Pons (tissue), 1 donor: Measurements from ENCODE around the gene ATP8B3.
"Not testable (repeated sequence)": the region's sequence is repeated elsewhere in the genome, so short reads cannot be mapped to it uniquely, and the experiment has no call there.

Source experiments
- DNase-seq: peaks from one replicate; pipeline ENCODE4 v3.0.0-alpha.2; 2016; ENCODE audit warnings: low spot score

Gene ATP8B3

DNA sequence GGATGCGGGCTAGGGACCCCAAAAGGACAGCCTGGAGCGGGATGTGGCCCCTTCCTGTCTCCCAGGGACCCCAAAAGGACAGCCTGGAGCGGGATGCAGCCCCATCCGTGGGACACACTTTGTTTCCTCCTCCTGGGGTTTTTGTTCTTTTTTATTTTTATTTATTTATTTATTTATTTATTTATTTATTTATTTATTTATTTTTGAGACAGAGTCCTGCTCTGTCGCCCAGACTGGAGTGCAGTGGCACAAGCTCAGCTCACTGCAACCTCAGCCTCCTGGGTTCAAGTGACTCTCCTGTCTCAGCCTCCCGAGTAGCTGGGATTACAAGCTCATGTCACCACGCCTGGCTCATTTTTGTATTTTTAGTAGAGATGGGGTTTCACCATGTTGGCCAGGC lies 14.8 kb downstream of the ATP8B3 start:
- DNase-seq: not testable (repeated sequence)

DNA sequence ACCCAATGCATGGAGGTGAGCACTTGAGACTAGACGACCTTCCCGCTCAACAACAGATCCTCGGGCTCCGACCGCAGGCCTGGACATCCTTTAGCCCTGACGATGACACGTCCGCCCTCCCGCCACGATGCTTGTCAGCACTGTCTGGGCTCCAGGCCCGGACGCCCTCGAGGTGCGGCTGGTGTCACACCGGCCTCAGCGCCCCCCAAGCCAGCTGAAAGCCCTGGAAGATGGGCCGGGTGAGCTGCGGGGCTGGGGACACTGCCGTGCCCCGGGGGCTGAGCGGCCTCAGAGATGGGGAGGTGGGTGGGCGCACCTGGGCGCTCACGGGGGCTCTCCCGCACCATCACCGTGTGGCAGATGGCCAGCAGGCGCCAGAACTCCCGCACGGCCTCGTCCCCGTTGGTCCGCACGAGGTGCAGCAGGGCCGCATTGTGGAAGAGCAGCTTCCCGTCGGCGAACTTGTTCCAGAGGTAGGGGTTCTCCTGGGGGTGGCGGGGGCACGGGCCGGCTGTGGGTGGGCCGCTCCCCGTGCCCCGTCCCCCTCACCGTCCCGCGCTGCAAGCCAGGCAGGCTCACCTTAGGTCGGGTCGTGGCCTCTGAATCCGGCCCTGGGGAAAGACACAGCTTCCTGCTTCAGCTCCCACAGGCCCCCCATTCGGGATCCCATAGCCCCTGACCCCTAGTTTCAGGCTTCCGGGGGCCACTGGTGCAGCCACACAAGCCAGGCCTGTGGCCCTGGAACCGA lies 15.5 kb downstream of the ATP8B3 start:
- DNase-seq: no peak

DNA sequence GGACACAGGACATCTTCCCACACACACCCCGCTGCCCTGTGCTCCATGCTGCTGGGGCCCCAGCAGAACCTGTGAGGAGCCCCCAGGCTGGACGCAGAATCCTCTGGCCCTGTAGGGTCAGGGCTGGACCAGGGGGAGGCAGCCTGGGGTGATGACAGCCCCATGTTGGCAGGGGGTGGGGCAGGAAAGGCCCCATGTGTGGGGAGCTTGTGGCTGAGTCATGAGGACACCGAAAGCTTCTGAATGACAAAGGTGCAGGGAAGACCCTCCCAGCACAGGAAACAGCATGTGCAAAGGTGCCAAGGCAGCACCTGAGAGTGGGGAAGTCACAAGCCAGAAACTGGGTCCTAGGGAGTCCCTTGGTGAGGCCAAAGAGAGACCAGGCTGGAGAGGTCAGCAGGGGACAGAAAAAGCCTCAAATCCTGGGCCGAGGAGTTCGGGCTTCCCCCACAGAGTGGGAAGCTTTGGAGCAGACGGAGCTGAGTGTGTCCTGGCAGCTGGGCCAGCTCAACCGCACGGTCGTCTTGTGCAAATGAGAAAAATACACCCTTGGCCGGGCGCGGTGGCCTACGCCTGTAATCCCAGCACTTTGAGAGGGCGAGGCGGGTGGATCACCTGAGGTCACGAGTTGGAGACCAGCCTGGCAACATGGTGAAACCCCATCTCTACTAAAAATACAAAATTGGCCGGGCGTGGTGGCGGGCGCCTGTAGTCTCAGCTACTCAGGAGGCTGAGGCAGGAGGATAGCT lies 17.5 kb downstream of the ATP8B3 start:
- no peak for DNase-seq

DNA sequence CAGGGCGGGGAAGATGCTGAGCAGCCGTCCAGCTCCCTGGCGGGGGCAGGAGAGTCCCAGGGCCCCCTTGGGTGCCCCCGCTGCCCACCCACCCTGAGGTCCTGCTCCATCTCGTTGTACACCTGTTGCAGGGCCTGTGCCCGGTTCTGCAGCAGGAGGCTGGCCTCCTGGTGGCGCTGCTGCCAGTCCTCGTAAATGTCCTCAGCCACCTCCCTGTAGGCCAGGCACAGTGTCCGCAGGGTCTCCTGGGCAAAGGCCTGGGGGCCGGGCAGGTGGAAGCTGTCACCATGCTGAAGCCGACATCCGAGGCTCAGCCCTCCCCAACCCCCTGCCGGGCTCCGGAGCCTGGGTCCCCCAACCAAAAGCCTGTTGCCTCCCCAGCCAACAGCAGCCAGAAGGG lies 20.2 kb downstream of the ATP8B3 start:
- no peak for DNase-seq

DNA sequence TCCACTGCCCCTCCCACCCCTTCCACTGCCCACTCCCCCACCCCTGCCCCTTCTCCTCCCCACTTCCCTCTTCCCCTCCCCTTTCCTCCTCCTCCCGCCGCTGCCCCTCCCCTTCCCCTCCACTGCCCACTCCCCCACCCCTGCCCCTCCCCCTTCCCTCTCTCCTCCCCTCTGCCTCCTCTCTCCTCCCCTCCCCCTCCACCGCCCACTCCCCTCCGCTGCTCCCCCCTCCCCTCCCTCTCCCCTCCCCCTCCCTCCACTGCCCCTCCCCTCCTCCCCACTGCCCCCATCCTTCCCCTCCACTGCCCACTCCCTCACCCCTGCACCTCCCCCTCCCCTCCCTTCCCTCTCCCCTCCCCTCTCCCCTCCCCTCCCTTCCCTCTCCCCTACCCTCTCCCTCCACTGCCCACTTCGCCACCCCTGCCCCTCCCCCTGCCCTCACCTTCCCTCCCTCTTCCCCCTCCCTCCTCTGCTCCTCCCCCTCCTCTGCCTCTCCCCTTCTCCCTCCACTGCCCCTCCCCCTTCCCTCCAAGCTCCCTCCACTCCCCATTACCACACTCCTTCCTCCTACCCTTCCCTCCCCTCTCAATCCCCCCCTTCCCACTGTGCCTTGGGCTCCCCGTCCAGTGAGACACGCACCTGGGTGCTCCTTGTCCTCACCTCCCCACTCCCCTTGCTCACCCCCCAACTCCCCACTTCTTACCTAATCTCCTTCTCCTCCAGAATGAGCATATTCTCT lies 21.9 kb downstream of the ATP8B3 start:
- no peak for DNase-seq

DNA sequence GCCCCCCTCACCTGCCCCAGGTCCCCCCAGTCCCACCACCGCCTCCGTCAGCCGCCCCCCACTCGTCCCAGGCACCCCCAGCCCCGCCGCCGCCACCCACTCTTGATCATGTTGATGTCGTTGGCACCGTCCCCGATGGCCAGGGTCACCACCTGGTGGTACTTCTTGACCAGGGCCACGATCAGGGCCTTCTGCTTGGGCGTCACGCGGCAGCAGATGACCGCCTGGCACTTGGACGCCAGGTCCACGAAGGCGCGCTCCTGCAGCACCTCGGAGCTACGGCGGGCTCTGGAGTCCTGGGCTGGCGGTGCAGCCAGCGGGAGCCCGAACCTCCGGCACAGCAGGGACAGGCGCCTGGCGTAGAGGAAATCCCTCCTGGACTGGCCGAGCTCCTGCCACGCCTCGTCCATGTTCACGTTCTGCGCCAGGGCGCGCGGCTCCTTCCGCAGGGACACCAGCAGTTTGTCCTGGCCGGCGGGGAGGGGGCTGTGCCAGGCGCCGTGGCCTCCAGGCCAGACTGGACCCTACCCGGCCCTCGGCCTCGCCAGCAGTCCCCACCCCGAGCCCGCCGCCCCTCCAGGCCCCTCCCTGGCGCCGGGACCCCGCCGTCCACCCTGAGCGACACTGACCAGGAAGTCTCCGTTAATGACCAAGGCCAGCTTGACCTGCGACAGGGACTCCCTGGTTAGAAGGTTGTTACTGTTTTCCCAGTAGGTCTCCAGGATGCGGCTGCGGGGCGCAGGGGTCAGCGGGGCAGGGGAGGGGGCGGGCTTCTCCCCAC lies 22.6 kb downstream of the ATP8B3 start:
- no peak for DNase-seq

DNA sequence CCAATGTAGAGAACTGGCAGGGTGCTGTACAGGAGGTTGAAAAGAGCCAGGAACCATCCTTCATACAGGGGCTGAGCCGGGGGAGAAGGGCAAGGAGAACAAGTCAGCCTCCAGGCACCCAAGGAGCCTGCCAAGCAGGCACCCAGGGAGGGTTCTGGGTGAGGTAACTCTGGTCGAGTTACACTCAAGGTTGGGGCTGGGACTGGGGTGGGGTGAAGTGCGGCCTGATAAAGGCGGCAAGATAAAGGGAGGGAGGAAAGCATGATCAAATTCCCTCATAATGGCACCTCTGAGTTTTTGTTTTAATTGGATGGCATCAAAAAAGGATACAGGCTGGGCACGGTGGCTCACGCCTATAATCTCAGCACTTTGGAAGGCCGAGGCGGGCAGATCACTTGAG lies 25.0 kb downstream of the ATP8B3 start:
- DNase-seq: no peak

DNA sequence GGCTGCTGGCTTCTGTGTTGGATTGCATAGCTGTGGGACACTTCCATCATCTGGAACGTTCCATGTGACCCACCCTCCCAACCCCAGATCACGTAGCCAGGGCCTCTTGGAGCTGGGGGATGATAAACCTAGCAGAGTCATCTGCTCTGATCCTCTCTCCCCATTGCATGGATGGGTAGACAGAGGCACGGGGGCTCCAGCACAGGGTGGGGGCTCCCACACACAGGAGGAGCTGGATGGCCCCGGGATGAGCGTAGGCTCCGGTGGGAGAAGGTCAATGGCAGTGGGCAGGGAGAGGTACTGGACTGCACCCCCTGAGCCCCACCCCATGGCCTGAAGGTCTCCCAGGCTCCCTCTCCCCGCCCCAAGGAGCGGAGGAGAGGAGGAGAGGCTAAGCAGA lies 25.4 kb downstream of the ATP8B3 start:
- no peak for DNase-seq

DNA sequence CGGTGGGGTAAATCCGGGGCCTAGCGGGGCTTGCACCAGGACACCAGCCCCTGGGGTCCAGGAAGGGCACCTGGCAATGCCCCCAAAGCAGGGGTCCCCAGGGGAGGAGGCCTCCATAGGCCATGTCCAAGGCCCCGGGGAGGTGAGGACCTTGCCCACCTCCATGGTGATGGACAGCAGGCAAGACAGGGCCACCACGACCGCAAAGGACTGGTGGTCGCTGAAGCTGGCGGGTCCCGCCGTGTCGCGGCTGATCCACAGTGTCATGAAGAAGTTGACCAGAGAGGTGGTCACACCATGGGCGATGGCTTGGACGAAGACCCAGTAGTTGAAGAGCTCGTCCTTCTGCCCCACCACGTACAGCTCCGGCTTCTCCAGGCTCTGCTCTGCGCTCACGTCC lies 26.8 kb downstream of the ATP8B3 start:
- no peak for DNase-seq

DNA sequence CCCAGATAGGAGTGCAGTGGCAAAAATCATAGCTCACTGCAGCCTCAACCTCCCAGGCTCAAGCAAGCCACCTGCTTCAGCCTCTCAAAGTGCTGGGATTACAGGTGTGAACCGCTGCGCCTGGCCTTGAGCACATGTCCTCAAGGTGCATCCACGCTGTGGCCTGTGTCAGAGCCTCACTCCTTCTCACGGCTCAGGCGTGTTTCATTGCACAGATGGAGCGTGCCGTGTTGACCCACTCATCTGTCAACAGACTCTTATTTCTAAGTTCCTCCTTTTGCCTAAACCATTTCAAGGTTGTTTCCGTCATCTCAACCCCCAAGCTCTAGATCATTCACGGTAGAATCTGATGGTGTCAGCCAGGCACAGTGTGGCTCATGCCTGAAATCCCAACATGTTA lies 28.2 kb downstream of the ATP8B3 start:
- DNase-seq: no peak

DNA sequence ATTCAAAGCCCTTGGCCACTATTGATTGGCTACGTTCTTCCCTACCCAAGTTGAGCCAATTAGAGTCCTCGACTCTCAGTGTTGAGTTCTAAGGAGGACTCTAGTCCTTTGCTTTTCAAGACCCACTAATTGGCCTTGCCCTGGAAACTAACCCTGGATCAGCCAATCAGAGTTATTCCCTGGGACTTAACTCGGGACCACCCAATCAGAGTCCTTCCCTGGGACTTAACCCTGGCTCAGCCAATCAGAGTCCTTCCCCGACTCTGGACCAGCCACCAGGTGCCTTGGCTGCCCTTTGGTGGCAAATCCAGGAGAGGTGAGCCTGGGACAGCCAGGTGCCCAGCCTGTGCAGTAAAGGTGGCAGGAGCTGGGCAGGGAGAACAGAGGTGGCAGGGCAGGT lies 28.7 kb downstream of the ATP8B3 start:
- DNase-seq: no peak

DNA sequence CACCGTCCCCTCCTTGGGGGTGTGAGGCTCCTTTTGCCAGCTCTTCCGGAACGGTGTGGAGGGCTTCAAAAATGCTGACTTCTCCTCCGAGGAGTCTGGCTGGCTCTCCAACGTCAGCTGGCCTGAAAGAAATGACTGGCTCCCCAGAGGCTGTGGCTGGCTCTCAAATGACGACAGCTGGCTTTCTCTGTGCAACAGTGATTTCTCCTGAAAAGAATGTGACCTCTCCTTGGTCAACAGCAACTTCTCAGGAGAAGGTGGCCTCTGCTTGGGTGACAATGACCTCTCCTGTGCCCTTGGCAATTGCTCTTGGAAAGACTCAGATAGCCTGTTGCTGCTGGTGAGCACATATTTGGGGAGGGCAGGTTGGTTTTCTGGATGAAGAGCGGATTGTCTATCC lies 29.6 kb downstream of the ATP8B3 start:
- no peak for DNase-seq

DNA sequence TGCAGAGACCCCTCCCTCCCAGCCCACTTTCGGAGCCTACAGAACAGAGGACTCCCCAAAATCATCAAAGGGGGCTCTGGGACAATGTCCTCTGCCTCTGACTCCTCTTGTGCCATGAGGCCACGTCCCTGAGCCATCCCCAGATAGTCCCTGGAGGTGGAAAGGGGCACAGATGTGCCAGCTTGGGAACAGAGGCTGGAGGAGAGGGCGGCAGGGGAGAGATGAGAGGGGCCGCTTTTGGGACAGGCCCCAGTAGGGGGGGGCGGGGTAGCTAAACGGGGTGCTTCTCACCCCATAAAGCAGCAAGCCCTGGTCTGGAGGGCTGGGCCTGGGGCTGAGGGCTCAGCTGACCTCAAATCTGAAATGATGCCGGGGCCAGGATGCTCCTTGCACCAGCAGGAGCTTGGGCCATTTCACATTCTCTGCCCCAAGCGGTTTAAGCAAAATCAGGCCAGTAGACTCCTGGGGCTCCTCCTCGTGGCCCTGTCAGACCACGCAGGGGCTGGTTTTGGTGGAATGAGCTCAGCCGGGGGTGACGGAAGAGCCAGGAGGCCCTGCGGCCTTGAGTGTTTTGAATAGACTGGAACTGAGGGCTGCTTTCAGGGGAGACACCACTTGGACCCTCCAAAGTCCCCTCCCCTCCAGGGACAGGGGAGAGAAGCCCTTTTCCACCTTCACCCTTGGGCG lies 31.7 kb downstream of the ATP8B3 start:
- no peak for DNase-seq

DNA sequence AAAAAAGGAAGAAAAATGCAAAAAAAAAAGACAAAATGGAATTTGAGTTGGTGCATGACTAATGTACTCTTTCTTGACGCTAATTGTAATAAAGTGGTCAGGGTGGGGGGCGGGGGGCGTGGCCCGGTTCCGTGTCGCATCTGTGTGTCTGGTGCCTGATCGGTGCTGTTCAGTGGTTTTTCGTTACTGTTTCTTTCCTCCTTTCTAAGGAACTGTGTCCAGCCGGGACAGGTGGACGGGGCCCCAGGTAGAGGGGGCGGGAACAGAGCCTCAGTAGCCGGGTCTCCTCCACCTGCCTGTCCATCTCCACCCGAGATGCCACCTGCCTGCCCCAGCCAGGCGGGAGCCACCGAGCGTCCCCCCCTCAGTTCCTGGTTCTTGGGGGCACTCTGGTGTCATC lies 32.5 kb downstream of the ATP8B3 start:
- DNase-seq: no peak

DNA sequence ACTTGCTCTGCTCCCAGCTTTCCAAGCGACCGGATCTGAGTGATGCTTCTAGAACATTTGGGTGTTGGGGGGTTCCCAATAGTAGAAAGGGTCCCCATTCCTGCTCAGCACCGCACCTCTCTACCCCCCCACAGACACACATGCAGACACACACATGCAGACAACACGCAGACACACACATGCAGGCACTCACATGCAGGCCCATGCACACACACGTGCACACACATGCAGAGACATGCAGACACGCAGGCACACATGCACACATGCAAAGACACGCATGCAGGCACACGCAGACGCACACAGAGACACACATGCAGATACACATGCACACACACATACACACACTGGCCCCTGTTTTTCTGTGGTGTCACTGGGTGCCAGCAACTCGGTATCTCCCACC lies 34.9 kb downstream of the ATP8B3 start:
- DNase-seq: no peak

DNA sequence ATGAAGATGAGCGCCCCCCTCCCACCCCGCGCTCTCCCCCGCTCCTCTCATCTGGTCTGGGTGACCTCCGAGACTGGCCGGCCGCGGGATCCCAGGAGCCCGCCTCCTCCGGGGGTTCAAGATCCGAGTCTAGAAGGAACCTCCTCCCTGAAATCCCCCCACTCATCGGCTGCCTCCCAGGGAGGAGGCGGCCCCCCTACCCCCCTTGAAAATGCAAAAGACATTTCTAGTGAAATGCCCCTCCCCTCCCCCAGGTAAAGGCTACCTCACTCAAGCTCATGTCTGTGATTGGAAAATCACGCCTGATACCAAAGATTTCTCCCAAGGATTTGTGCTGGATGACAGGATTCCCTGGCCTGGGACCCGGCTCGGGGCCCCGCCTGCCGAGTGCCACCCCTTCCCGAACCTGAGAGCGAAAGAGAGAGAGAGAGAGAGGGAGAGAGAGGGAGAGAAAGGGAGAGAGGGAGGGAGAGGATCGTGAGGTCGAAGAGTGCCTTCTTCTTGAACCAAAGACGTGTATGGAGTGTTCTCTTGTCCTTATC lies 35.4 kb downstream of the ATP8B3 start:
- DNase-seq: no peak

DNA sequence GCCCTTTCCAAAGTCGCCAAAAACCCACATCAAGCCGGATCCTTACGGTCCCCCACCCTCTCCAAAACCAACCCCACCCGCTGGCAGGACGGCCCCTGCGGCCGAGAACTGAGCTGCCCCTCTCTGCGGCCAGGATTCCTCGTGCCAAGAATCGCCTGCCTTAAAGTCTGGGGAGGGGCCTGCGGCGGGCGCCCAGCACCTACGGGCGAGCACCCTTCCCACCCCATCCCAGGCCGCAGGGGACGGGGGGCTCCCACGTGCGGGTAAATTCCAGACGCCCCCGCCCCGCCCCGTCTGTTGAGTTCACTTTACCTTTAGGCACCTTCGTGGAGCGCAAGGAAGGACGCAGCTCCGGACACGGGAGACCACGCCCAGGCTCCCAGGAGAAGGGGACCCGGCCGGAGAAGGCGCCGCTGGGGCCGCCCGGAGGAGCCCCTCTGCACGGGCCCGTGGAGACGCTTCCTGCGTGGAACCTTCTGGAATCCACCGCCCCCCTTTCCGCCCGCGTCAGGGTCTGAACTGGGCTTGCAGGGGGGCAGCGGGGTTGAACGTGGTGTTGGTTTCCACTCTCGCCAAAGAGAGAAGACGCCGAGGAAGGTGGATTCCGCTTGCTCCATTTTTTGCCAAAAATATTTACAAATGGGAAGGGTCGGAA lies 36.0 kb downstream of the ATP8B3 start:
- DNase-seq: no peak

DNA sequence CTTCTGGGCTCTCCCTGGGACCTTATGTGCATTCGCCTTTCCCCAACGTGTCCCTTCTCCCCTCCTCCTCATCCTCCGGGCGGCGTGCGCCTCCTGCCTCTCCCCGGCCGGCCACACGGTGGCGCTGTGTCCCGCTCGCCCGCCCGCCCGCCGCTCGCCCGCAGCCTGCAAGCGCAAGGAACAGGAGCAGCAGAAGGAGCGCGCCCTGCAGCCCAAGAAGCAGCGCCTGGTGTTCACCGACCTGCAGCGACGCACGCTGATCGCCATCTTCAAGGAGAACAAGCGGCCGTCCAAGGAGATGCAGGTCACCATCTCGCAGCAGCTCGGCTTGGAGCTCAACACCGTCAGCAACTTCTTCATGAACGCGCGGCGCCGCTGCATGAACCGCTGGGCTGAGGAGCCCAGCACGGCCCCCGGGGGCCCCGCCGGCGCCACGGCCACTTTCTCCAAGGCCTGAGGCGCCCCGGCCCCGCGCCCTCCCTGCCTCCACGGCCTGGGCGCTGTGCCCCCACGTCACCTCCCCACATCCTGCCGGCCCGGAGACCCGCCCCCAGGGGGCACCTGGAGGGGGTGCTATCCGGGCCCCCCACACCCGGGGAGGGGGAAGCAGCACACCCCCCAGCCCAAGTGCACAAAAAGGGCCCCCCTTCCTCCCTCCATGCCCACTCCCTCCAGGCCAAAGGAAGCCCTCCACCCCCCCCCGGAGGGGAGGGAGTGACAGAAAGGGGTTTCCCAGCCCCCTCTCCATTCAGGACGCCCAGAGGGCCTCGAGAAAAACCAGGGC lies 36.9 kb downstream of the ATP8B3 start:
- no peak for DNase-seq

DNA sequence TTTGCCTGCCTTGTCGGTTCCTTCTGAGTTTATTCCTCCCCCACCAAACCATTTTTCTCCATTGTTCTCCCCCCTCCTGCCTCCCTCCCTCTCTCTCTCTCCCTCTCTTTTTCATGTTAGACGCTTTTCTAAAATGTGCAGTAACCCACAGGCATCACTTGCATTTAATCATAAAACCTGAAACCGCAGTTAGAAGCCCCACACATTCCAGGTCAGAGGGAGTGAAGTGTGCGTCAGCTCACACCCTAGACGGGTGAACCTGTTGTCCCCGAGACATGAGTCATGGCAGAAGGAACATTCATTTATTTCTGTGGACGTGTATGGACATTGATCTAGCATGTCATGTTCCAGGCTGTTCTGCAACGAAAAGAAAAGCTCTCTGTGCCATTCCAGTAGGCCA lies 38.9 kb downstream of the ATP8B3 start:
- no peak for DNase-seq
